Loucy (cell line): ENCODE data around the gene IER2.
"Not testable (repeated sequence)": the region's sequence is repeated elsewhere in the genome, so short reads cannot be mapped to it uniquely, and the experiment has no call there.

Source experiments
- H2AFZ ChIP-seq: fragments of 200-600 bp; sonication (generic); 2 replicates; pipeline ENCODE4 v1.6.0; 2016; ENCODE audit warnings: antibody characterized with exemption, mild to moderate bottlenecking, low read length, moderate library complexity
- H3F3A ChIP-seq: fragments of 200-600 bp; 2 replicates; pipeline ENCODE4 v1.6.0; 2016; ENCODE audit warnings: antibody characterized with exemption, low read depth, mild to moderate bottlenecking
- H3K27me3 ChIP-seq: fragments of 200-600 bp; sonication (generic); 2 replicates; pipeline ENCODE4 v1.6.1; 2014; ENCODE audit warnings: low read length, mild to moderate bottlenecking; ENCODE audit not compliant: insufficient read depth, poor library complexity, severe bottlenecking
- H3K36me3 ChIP-seq: fragments of 200-600 bp; sonication (generic); 2 replicates; pipeline ENCODE4 v1.6.1; 2016; ENCODE audit warnings: low read length; ENCODE audit not compliant: insufficient read depth
- H3K4me1 ChIP-seq: fragments of 200-600 bp; sonication (generic); 2 replicates; pipeline ENCODE4 v1.5.1; 2014; ENCODE audit warnings: low read length, mild to moderate bottlenecking; ENCODE audit not compliant: insufficient read depth, poor library complexity, severe bottlenecking
- H3K4me2 ChIP-seq: fragments of 200-600 bp; sonication (generic); 2 replicates; pipeline ENCODE4 v1.6.0; 2014; ENCODE audit warnings: antibody characterized with exemption, low read length, low read depth, mild to moderate bottlenecking; ENCODE audit not compliant: poor library complexity, severe bottlenecking
- H3K4me3 ChIP-seq: fragments of 200-600 bp; sonication (generic); 2 replicates; pipeline ENCODE4 v1.5.1; 2014; ENCODE audit warnings: low read length, mild to moderate bottlenecking, mixed read lengths; ENCODE audit not compliant: poor library complexity, severe bottlenecking
- H3K79me2 ChIP-seq: fragments of 200-600 bp; sonication (generic); 2 replicates; pipeline ENCODE4 v1.6.1; 2014; ENCODE audit warnings: low read length; ENCODE audit not compliant: insufficient read depth
- H3K9ac ChIP-seq: fragments of 200-600 bp; sonication (generic); 2 replicates; pipeline ENCODE4 v1.6.0; 2014; ENCODE audit warnings: mild to moderate bottlenecking, low read depth, low read length, moderate library complexity; ENCODE audit not compliant: poor library complexity, severe bottlenecking
- H3K9me2 ChIP-seq: fragments of 200-600 bp; sonication (generic); replicated peaks from 2 replicates; pipeline ENCODE4 v1.6.1; 2016; ENCODE audit warnings: low read depth, low read length, mixed read lengths
- H3K9me3 ChIP-seq: fragments of 200-600 bp; sonication (generic); 2 replicates; pipeline ENCODE4 v1.6.1; 2014; ENCODE audit warnings: mild to moderate bottlenecking, antibody characterized with exemption, low read length, low read depth; ENCODE audit not compliant: insufficient read depth
- H4K20me1 ChIP-seq: fragments of 200-600 bp; sonication (generic); 2 replicates; pipeline ENCODE4 v1.6.0; 2014; ENCODE audit warnings: antibody characterized with exemption, low read length, mild to moderate bottlenecking; ENCODE audit not compliant: insufficient read depth, poor library complexity, severe bottlenecking
- CTCF ChIP-seq: fragments of 200-600 bp; sonication (generic); conservative IDR thresholded peaks from 2 replicates; pipeline ENCODE4 v1.5.1; 2014; ENCODE audit warnings: mild to moderate bottlenecking, antibody characterized with exemption, low read length
- EZH2phosphoT487 ChIP-seq: fragments of 200-600 bp; IDR thresholded peaks from 2 replicates; pipeline ENCODE4 v1.6.1; 2018; ENCODE audit warnings: antibody characterized with exemption, mild to moderate bottlenecking, moderate library complexity, borderline replicate concordance

Gene IER2

GRCh38 chr19:13163609-13164342 lies 13.6 kb downstream of the IER2 start:
- no peaks in the 10 kb centered on the region for H4K20me1 ChIP-seq
- peaks cover 62% of the 10 kb centered on the region for H3K4me1 ChIP-seq
- H3K4me2 ChIP-seq: peak overlapping the region; percentile 93
- no peak overlapping the region for H2AFZ ChIP-seq
- no peaks in the 10 kb centered on the region for H3K36me3 ChIP-seq
- peaks cover 27% of the 10 kb centered on the region for H3K79me2 ChIP-seq
- H3K9me2 ChIP-seq: no peaks in the 10 kb centered on the region
- H3K9me3 ChIP-seq: no peaks in the 10 kb centered on the region
- H3K4me3 ChIP-seq: peak overlapping the region; percentile 78
- no peak for TF ChIP-seq EZH2phosphoT487
- peaks cover 8% of the 10 kb centered on the region; the same call in 1 of the 2 replicates for H3F3A ChIP-seq
- peak overlapping the region; percentile 84 for H3K9ac ChIP-seq
- H3K27me3 ChIP-seq: no peaks in the 10 kb centered on the region

DNA sequence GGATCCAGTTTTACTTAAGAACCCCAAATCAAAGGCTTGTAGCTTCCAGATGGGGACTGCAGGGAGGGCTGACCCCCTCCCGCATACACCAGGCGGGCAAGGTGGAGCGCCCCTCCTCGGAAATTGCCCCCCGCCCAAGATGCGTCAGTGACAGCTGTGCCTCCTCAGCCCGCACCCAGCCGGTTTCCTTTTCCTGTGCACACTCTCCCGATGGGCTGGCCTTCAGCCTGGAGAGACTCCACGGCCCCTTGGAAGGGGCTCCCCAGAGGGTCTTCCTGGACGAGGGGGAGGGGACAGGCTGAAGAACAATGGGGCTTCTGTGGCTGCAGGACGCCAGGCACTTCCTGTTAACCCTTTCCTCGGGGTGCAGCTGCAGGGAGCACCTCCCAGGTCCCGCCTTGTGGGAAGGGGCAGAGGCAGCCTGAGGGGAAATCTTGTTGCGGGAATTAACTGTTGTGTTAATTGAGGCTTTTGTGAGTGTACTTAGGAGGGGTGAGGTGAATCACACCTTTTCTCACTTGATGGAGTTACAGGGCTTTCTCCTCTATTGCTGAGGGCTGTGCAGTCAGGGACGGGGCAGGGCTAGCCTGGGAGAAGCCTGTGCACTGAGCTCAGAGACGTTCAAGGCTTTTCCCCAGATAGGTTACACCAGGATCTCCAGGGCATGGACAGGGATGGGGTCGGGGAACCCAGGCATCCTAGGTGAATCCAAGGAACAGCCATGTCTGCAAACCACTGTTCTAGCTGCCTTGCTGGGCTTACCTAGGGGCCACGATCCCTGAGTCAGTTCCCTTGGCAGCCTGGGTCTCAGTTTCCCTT lies 14.3 kb downstream of the IER2 start:
- Histone ChIP-seq H3K4me3 (peak overlapping the region; percentile 78), H3K27me3 (no peaks in the 10 kb centered on the region), H4K20me1 (no peaks in the 10 kb centered on the region), H3K79me2 (peaks cover 32% of the 10 kb centered on the region), H3F3A (peaks cover 8% of the 10 kb centered on the region; the same call in 1 of the 2 replicates), H3K9ac (peak overlapping the region; percentile 84), H3K4me1 (peaks cover 70% of the 10 kb centered on the region), H3K9me3 (no peaks in the 10 kb centered on the region), H2AFZ (no peak overlapping the region), H3K36me3 (no peaks in the 10 kb centered on the region), H3K9me2 (no peaks in the 10 kb centered on the region), H3K4me2 (peak overlapping the region; percentile 93)
- TF ChIP-seq EZH2phosphoT487: no peak
- no peak for TF ChIP-seq CTCF

DNA sequence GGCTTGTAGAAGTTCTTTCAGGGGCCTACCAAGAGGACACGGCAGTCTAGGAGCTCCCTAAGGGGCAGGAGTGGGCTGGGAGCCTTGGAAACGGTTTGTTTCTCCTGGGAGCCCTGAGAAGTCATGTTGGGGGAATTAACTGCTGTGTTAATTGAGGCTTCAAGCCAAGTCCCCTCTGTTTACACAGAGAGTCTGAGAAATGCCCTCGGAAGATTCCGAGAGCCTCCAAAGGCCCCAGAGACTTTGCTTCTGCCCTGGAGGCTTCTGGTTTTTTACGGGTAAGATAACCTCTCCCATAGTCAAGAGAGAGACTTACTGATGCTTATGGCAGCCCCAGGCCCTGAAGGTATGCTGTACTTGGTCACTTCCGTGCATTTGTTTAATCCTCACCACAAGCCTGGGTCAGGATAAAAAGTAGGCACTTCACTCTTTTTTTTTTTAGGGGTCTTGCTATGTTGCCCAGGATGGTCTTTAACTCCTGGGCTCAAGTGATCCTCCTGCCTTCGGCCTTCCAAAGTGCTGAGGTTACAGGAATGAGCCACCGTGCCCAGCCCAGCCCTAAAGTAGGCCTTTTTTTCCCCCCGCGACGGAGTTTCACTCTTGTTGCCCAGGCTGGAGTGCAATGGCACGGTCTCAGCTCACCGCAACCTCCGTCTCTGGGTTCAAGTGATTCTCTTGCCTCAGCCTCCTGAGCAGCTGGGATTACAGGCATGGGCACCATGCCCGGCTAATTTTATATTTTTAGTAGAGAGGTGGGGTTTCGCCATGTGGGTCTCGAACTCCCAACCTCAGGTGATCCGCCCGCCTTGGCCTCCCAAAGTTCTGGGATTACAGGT lies 15.2 kb downstream of the IER2 start:
- TF ChIP-seq EZH2phosphoT487 (no peak), CTCF (no peak)
- Histone ChIP-seq H3K9me3 (no peaks in the 10 kb centered on the region), H3K4me2 (peak overlapping the region; percentile 93), H3K27me3 (no peaks in the 10 kb centered on the region), H3K9ac (peak overlapping the region; percentile 84), H3K9me2 (no peaks in the 10 kb centered on the region), H2AFZ (no peak overlapping the region), H3K4me3 (peak overlapping the region; percentile 78), H3F3A (peaks cover 8% of the 10 kb centered on the region; the same call in 1 of the 2 replicates), H3K4me1 (peaks cover 77% of the 10 kb centered on the region), H4K20me1 (no peaks in the 10 kb centered on the region), H3K79me2 (peaks cover 32% of the 10 kb centered on the region), H3K36me3 (no peaks in the 10 kb centered on the region)

GRCh38 chr19:13166151-13166550 lies 15.9 kb downstream of the IER2 start:
- not testable (repeated sequence) for H3K9me3 ChIP-seq, H3K27me3 ChIP-seq, H4K20me1 ChIP-seq, H3K36me3 ChIP-seq, H3K4me3 ChIP-seq, H3K9ac ChIP-seq, H3F3A ChIP-seq, H3K9me2 ChIP-seq, H2AFZ ChIP-seq, H3K4me2 ChIP-seq
- peaks cover 79% of the 10 kb centered on the region for H3K4me1 ChIP-seq
- H3K79me2 ChIP-seq: peaks cover 31% of the 10 kb centered on the region
